MM.1S (cell line): Measurements from ENCODE around the gene CD84.

Experiments
- DNase-seq: peaks from one replicate; pipeline ENCODE4 v3.0.0-alpha.2; 2015
- H2AFZ ChIP-seq: fragments of 300-600 bp; sonication (generic); 2 replicates; pipeline ENCODE4 v1.6.0; 2016; ENCODE audit warnings: antibody characterized with exemption, low read length
- H3F3A ChIP-seq: fragments of 300-600 bp; sonication (generic); 2 replicates; pipeline ENCODE4 v1.6.1; 2016; ENCODE audit warnings: mild to moderate bottlenecking, antibody characterized with exemption, low read length, moderate library complexity, mixed read lengths; ENCODE audit not compliant: insufficient read depth
- H3K27ac ChIP-seq: fragments of 300-600 bp; sonication (generic); 2 replicates; pipeline ENCODE4 v1.5.1; 2016; ENCODE audit warnings: mild to moderate bottlenecking, low read length
- H3K27me3 ChIP-seq: fragments of 300-600 bp; sonication (generic); replicated peaks from 2 replicates; pipeline ENCODE4 v1.6.0; 2016; ENCODE audit warnings: low read length; ENCODE audit not compliant: insufficient read depth
- H3K36me3 ChIP-seq: fragments of 300-600 bp; sonication (generic); replicated peaks from 2 replicates; pipeline ENCODE4 v1.6.1; 2016; ENCODE audit warnings: mild to moderate bottlenecking, low read length, mixed read lengths; ENCODE audit not compliant: insufficient read depth
- H3K4me1 ChIP-seq: fragments of 300-600 bp; sonication (generic); 2 replicates; pipeline ENCODE4 v1.6.1; 2016; ENCODE audit warnings: low read length, mixed read lengths
- H3K4me2 ChIP-seq: fragments of 300-600 bp; sonication (generic); 2 replicates; pipeline ENCODE4 v1.6.0; 2016; ENCODE audit warnings: low read depth, low read length
- H3K4me3 ChIP-seq: fragments of 300-600 bp; sonication (generic); 2 replicates; pipeline ENCODE4 v1.5.1; 2016; ENCODE audit warnings: low read length, mixed read lengths
- H3K79me2 ChIP-seq: fragments of 300-600 bp; sonication (generic); 2 replicates; pipeline ENCODE4 v1.6.1; 2016; ENCODE audit warnings: mixed run types, low read length, mixed read lengths
- H3K9ac ChIP-seq: fragments of 300-600 bp; sonication (generic); 2 replicates; pipeline ENCODE4 v1.6.1; 2016; ENCODE audit warnings: low read length, mixed read lengths
- H3K9me2 ChIP-seq: fragments of 300-600 bp; sonication (generic); replicated peaks from 2 replicates; pipeline ENCODE4 v1.6.1; 2016; ENCODE audit warnings: mild to moderate bottlenecking, low read length, mixed read lengths; ENCODE audit not compliant: insufficient read depth
- H3K9me3 ChIP-seq: fragments of 300-600 bp; sonication (generic); replicated peaks from 2 replicates; pipeline ENCODE4 v1.6.1; 2016; ENCODE audit warnings: mild to moderate bottlenecking, low read length, mixed read lengths; ENCODE audit not compliant: insufficient read depth
- H4K20me1 ChIP-seq: fragments of 300-600 bp; sonication (generic); 2 replicates; pipeline ENCODE4 v1.6.1; 2016; ENCODE audit warnings: mild to moderate bottlenecking, low read length, moderate library complexity, mixed read lengths; ENCODE audit not compliant: insufficient read depth
- CTCF ChIP-seq: fragments of 300-600 bp; sonication (generic); IDR thresholded peaks from 2 replicates; pipeline ENCODE4 v1.5.1; 2016; ENCODE audit warnings: antibody characterized with exemption, low read length, mixed read lengths
- EZH2 ChIP-seq: fragments of 300-600 bp; sonication (generic); optimal IDR thresholded peaks from 2 replicates; pipeline ENCODE3; 2017; ENCODE audit warnings: low read depth, mild to moderate bottlenecking, antibody characterized with exemption, low read length, mixed read lengths
- EZH2phosphoT487 ChIP-seq: fragments of 300-600 bp; sonication (generic); IDR thresholded peaks from 2 replicates; pipeline ENCODE4 v1.6.1; 2018; ENCODE audit warnings: antibody characterized with exemption, low read length

Gene CD84

DNA sequence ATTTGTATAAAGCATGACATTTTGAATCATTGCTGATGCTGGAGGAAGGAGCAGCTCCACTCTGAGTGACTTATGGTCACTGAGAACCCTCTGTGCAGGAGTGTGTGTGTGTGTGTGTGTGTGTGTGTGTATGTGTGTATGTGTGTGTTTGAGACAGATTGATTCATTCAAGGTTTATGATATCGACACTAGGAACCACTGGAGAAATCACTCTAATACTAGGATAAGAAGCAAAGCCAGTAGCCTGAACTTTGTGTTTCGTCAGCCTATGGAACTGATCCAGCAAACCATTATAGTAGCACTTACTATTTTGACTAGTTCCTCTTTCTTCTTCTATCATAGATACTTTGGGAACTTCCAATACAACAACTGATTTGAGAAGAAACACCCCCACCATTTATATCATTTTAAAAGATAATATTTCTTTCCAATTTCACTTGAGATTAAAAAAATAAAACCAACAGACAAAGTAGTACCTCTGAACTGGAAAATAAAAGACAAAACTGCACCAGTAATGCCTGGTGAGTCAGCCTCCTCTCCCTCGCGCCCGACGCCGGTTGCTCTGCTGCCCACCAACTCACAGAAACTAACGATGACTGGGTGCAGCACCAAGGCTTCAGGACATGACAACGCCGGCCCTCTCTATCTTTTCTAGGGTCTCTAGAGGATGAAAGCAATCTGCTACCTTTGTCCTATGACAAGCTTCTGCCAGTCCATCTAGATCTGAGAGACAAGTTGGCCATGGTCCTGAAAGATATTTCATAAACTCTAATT is 46.6 kb upstream of the CD84 start:
- no peaks in the 10 kb centered on the region for H3K9me3 ChIP-seq
- no peaks in the 10 kb centered on the region for H4K20me1 ChIP-seq
- DNase-seq, result no peak
- TF ChIP-seq CTCF, result no peak
- no peak for TF ChIP-seq EZH2
- peak overlapping the region; percentile 57; the same call in 1 of the 2 replicates for H3K27ac ChIP-seq
- no peak overlapping the region for H3K9ac ChIP-seq
- peak overlapping the region; percentile 44; the same call in 1 of the 2 replicates for H2AFZ ChIP-seq
- peaks cover 12% of the 10 kb centered on the region; the same call in 1 of the 2 replicates for H3F3A ChIP-seq
- H3K27me3 ChIP-seq, result no peaks in the 10 kb centered on the region
- peaks cover 68% of the 10 kb centered on the region for H3K4me1 ChIP-seq
- no peak overlapping the region for H3K4me3 ChIP-seq
- H3K36me3 ChIP-seq, result no peaks in the 10 kb centered on the region
- H3K79me2 ChIP-seq, result no peaks in the 10 kb centered on the region
- peak overlapping the region; percentile 50 for H3K4me2 ChIP-seq
- H3K9me2 ChIP-seq, result no peaks in the 10 kb centered on the region

- Histone ChIP-seq H3K36me3 (no peaks in the 10 kb centered on the region), H3K9me2 (no peaks in the 10 kb centered on the region), H3F3A (peaks cover 12% of the 10 kb centered on the region; the same call in 1 of the 2 replicates), H2AFZ (peak overlapping the region; percentile 44), H3K4me3 (peak overlapping the region; percentile 12; the same call in 1 of the 2 replicates), H3K9ac (peak overlapping the region; percentile 4; the same call in 1 of the 2 replicates), H3K27ac (peak overlapping the region; percentile 57; the same call in 1 of the 2 replicates), H4K20me1 (no peaks in the 10 kb centered on the region), H3K79me2 (no peaks in the 10 kb centered on the region), H3K9me3 (no peaks in the 10 kb centered on the region), H3K4me2 (peak overlapping the region; percentile 50), H3K27me3 (no peaks in the 10 kb centered on the region), H3K4me1 (peaks cover 62% of the 10 kb centered on the region)
- DNase-seq, result no peak
- TF ChIP-seq EZH2, result no peak
- no peak for TF ChIP-seq CTCF
Measured at GRCh38 chr1:160625321-160625720, 46.0 kb upstream of the CD84 start.

- no peaks in the 10 kb centered on the region for H3K9me2 ChIP-seq
- no peaks in the 10 kb centered on the region for H3K9me3 ChIP-seq
- peaks cover 12% of the 10 kb centered on the region; the same call in 1 of the 2 replicates for H3F3A ChIP-seq
- H2AFZ ChIP-seq, result peak overlapping the region; percentile 44
- DNase-seq, result peak; percentile 43
- H3K4me3 ChIP-seq, result peak overlapping the region; percentile 14
- H3K9ac ChIP-seq, result peak overlapping the region; percentile 4; the same call in 1 of the 2 replicates
- H3K79me2 ChIP-seq, result no peaks in the 10 kb centered on the region
- no peaks in the 10 kb centered on the region for H3K36me3 ChIP-seq
- H3K4me2 ChIP-seq, result peak overlapping the region; percentile 50
- no peaks in the 10 kb centered on the region for H3K27me3 ChIP-seq
- peaks cover 55% of the 10 kb centered on the region for H3K4me1 ChIP-seq
- H4K20me1 ChIP-seq, result no peaks in the 10 kb centered on the region
- H3K27ac ChIP-seq, result peak overlapping the region; percentile 57
- TF ChIP-seq EZH2phosphoT487, result no peak
- TF ChIP-seq CTCF, result no peak
- TF ChIP-seq EZH2, result no peak
Measured at GRCh38 chr1:160624464-160624863, 45.2 kb upstream of the CD84 start.
